Activated naive CD4-positive, alpha-beta T cell treated with Interleukin-2 at 50 U/mL for 16 hours (primary cell): ENCODE data around the gene RRP9.
"Not testable (repeated sequence)": the region's sequence is repeated elsewhere in the genome, so short reads cannot be mapped to it uniquely, and the experiment has no call there.

Source experiments
- DNase-seq: peaks from one replicate; pipeline ENCODE4 v3.0.0-alpha.2; 2020

Gene RRP9

GRCh38 chr3:51941798-51942602, at the start of gene RRP9, which contains the start of gene PARP3:
TSS of gene RRP9 (minus strand) at chr3:51941904. CDS start at chr3:51941867, 37 bp downstream.
TSS of gene PARP3 (plus strand) at chr3:51942363. CDS start at chr3:51943356, 993 bp downstream.
- peak; percentile 100 for DNase-seq

- DNase-seq: not testable (repeated sequence)
Measured at GRCh38 chr3:51990501-51990971, 48.8 kb upstream of the RRP9 start.

DNA sequence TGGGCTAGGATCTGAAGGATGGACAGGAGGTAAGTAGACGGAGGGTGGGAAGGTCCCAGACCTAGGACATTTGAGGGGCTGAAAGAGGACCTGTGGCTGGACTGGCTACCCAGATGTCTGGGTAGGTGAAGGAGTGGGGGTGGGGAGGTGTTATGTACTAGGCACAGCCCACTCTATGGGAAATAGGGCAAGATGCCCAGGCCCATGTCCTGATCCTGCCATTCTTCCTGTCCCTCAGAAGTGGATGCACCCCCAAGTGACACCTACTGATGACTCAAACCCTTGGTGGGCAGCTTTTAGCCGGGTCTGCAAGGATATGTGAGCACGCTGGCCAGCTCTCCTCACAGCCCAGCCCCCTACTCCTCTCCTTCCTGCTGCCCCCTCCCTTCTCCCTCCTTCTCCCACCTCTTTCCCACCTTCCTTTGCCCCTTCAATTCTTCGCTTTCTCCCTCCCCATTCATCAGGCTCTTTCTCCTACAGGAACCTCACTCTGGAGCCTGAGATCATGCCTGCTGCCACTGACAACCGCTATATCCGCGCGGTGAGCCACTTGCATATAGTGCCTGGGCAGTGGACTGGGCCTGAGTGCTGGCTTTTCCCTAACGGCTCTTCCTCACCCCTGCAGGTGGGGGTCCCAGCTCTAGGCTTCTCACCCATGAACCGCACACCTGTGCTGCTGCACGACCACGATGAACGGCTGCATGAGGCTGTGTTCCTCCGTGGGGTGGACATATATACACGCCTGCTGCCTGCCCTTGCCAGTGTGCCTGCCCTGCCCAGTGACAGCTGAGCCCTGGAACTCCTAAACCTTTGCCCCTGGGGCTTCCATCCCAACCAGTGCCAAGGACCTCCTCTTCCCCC, 46.8 kb upstream of the RRP9 start:
- DNase-seq: no peak

- no peak for DNase-seq
Measured at GRCh38 chr3:51987568-51987967, 45.9 kb upstream of the RRP9 start.

DNA sequence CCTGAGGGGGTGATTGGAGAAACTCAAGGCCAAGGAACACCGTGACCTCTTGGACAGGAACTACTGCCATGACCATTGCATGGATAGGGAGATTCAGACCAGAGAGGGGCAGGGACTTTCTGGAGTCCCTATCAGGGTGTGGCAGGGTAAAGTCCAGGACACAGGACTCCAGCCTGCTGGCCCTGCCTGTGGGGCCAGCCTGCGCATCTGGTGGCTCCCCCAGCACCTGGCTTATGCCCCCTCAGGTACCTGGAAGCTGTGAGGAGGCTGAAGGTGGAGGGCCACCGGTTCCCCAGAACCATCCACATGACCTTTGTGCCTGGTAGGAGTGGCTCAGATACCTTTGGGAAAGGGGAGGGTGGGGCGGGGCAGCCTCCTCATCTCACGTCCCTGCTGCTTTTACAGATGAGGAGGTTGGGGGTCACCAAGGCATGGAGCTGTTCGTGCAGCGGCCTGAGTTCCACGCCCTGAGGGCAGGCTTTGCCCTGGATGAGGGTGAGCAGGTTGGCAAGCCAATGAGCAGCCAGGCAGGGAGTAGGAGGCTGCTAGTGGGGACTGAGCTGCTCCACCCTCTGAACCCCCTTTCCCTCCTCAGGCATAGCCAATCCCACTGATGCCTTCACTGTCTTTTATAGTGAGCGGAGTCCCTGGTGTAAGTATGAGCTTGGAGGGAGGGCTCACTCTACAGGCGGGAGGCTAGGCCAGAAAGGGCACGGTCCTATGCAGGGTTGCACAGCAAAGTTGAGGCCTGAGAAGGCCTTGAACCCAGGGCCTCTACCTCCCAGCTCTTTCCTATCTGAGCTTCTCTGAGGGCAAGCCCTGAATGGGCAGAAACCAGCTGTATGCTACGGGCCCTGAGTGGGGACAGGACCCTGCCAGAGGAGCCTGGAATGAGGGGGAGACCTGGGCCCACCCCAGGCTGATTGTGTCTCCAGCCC, 44.6 kb upstream of the RRP9 start:
- DNase-seq: no peak

DNA sequence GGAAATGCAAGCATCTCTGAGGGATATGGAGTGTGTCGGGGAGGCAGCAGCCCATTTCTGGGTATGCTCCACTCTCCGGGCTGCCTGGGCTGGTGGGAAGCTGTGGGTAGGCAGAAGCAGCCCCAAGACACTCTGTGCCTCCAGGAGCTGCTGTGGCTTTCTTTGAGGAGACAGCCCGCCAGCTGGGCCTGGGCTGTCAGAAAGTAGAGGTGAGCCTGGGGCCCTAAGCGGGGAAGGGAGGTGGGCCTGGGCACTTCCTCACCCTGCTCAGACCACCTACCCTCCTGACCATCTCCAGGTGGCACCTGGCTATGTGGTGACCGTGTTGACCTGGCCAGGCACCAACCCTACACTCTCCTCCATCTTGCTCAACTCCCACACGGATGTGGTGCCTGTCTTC, 43.4 kb upstream of the RRP9 start:
- DNase-seq: no peak

DNA sequence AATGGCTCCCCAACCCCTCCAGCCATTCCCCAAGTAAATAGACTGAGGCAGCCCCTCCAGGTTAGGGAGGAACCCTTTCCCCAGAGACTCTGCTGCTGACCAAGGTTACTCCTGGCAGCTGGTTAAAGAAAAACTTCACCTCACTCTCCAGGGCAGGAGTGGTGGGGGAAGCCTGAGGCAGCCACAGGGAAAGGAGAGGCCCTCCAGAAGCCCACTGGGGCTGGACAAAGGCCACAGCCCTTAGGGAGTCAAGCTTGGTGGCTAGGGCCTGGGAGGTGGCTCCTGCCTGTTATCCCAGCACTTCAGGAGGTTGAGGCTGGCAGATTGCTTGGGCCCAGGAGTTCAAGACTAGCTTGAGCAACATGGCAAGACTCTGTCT, 42.6 kb upstream of the RRP9 start:
- no peak for DNase-seq

GRCh38 chr3:51983578-51984268, 42.0 kb upstream of the RRP9 start:
- DNase-seq: no peak

DNA sequence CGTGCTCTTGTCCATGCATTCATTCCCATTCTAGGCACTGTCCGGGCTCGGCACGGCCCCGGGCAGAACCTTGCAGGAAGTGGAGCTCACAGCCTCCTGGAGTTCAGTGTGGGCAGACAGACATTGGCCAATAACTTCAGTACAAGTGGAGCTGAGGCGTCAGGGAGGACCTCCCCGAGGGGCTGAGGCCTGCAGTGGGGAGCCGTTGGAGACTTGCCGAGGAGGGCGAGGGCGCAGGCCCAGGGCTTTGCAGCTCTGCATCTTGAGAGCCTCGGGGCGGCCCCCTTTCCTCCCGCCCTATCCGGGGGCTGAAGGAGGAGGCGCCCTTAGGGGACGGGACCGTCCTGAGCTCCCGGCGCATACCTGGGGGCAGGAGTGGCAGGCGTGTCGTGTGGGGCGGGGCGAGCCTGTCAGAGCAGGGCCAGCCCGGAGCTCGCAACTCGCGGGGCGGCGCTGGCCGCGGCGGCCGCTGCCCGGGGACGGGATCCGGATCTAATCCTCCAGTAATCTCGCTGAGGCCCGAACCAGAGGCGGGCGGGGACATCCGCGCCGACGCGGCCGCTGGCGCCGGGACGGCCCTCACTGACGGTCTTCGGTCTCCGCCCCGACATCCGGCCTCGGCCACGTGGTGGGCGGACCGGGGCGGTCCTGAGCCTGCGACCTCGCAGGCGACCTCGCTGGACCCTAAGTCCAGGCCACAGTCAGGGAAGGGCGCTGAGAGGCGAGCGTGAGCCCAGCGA, 41.3 kb upstream of the RRP9 start, which contains the start of gene ACY1:
TSS of gene ACY1 (plus strand) at position 698 of the 740 bp plus-strand sequence. CDS start 530 bp downstream, outside the sequence.
- peak; percentile 78 for DNase-seq

DNA sequence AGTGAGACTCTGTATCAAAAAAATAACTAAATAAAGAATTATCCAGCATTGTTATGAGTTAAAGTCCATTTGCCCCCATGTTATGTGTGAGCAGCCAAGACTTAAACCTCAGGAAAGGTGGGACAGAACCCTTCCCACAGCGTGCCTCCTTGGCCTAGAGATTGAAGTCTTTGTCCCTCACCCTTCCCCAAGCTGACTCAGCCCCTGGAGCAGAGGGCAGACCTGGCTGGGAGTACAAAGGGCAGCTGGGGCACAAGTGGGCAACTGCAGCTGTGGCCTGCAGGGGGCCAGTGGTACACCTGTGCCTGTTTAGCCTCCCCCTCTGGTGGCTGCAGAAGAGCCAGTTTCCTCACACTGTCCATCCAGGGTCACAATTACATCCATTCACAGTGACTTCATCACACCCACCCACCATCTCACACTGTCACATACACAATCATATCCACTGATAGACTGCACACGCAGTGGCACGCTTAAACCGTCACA, 40.7 kb upstream of the RRP9 start:
- DNase-seq: peak; percentile 45

- DNase-seq: no peak
Measured at GRCh38 chr3:51980253-51980652, 38.5 kb upstream of the RRP9 start.

- DNase-seq: no peak
Measured at GRCh38 chr3:51978143-51978502, 36.4 kb upstream of the RRP9 start.

DNA sequence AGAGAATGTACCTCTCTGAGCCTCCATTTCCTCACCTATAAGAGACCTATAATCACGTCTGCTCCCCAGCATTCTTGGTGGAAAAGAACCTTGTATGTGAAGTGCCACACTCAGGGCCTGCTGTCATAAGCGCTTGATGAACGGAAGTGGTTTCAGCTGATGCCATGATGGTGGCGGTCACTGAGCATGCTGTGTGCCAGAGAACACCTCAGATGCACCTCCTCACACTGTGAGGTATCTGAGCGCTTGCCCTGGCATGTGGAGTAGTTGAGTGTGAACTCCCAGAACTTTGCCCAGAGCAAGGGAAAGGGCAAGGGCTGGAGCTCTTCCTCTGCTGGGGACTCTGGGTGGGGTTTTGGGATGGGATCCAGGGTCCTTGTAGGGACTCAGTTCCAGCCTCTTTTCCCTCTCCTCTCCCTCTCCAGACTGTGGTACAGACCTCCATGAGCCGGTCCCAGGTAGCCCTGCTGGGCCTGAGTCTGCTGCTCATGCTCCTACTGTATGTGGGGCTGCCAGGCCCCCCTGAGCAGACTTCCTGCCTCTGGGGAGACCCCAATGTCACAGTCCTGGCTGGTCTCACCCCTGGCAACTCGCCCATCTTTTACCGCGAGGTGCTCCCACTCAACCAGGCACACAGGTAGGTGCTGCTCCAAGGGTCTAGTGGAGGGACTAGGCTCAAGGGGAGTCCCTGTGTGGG, 35.9 kb upstream of the RRP9 start:
- DNase-seq: peak; percentile 28

DNA sequence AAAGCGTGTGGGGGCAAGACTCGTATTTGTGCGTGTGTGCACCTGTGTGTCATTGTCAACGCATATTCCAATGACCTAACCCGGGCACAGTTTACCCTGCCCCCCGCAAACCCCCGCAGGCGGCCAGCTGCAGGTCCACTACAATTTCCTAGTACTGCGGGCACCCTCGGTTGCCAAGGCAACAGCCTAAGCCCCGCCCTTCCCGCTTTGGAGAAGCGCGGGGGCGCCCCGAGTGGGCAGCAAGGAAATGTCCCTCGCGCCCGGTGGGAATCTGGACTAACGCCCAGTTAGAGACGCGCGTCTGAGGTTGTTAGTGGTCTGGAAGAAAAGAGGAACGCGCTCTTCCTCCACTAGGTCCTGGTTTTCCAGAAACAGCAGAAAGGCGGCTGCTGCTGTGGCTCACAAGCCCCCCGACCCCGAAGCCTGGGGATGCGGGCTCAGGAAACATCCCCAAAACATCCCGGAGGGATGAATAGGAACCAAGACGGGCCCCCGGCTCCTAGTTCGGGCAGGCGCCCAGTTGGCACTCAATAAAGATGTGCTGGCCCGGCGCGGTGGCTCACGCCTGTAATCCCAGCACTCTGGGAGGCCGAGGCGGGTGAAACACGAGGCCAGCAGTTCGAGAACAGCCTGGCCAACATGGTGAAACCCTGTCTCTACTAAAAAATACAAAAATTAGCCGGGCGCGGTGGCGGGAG, 34.3 kb upstream of the RRP9 start:
- DNase-seq: no peak

GRCh38 chr3:51974963-51975851, 33.5 kb upstream of the RRP9 start, which contains the start of gene ABHD14A:
TSS of gene ABHD14A (plus strand) at chr3:51975064. CDS start at chr3:51975136, 72 bp downstream.
- peak; percentile 75 for DNase-seq

GRCh38 chr3:51974277-51974962, 32.7 kb upstream of the RRP9 start:
- DNase-seq: no peak

- no peak for DNase-seq
Measured at GRCh38 chr3:51971350-51971749, 29.6 kb upstream of the RRP9 start.
